Stimulated activated CD8-positive, alpha-beta memory T cell treated with anti-CD3 and anti-CD28 coated beads, Interleukin-12 subunit alpha, Interleukin-12 subunit beta, amount 100 ng/mL, for 1 hour (primary cell): ENCODE results near the gene RALGAPB.
A peak's percentile ranks its signal among the peaks of the same experiment; 100 is the strongest.
"Not testable (repeated sequence)": the region's sequence is repeated elsewhere in the genome, so short reads cannot be mapped to it uniquely, and the experiment has no call there.

ENCODE experiments used
- DNase-seq: peaks from one replicate; pipeline ENCODE4 v3.0.0-alpha.2; 2020; ENCODE audit warnings: low read depth

RALGAPB gene

GRCh38 chr20:38472513-38473366, at the start of gene RALGAPB:
RALGAPB (plus strand) TSS chr20:38472843; CDS start chr20:38488433, 15,590 bp downstream.
- peak; percentile 97 for DNase-seq

DNA sequence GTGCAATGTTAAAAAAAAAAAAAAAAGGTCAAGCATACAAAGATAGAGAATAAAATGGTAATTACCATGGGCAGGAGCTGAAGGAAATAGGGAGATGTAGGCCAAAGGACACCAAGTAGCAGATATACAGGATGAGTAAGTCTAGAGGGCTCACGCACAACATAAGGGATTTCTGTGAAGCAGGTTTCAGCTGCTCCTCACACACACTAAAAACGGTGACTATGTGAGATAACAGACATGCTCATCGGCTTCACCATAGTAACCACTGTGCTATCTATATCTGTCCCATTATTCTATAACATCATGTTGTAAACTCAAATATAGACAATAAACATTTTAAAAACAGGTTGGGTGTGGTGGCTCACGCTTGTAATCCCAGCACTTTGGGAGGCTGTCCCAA, 49.1 kb upstream of the RALGAPB start:
- DNase-seq: no peak

DNA sequence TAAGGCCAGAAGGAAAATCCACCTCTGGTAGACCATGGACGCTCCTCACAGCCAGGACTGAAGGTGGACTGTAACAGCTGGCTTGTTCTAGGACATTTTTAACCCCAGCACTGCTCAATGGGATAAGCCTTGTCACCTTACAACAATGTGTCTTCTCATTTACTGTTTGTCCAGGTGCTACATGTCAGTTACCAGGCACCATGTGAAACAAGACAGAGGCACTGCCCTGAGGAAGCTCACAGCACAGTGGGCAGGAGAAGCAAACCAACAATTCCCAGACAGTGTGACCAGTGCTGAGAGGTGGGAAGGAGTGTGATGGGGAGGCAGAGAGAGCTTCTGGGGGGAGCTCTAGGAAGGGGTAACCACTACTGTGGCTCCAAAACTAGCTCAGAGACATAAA, 48.2 kb upstream of the RALGAPB start:
- DNase-seq: no peak

- DNase-seq: no peak
Observed at GRCh38 chr20:38426006-38426897, 46.4 kb upstream of the RALGAPB start.

DNA sequence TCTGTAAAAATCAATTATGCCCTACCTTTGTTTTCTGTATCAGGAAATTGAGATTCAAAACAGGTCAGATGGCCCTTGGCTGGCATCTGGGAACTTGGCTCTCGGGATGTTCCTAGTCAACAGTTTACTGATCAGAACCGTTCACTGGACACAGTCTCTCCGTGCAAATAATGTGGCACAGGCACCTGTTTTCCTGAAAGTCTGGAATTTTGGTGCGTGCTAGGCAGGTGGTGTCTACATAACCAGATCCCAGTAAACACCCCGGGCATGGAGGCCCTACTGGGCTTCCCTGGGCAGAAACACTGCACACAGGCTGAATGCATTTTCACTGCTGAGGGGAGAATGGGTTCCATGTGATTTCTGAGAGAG, 45.0 kb upstream of the RALGAPB start:
- no peak for DNase-seq

DNA sequence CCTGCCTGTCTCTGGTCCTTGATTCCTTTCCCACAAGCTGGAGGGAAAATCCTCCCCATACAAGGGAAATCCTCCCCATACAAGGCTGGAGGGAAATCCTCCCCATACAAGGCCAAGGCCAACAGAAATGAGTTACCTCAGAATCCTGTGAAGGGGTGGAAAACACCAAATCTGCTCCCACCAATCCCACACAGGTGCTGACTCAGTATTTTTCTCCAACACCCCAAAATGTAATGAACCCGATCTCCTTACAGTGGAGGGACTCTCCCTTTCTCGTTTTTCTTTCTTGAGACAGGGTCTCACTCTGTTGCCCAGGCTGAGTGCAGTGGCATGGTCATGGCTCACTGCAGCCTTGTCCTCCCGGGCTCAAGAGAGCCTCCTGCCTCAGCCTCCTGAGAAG, 43.8 kb upstream of the RALGAPB start:
- DNase-seq: no peak

DNA sequence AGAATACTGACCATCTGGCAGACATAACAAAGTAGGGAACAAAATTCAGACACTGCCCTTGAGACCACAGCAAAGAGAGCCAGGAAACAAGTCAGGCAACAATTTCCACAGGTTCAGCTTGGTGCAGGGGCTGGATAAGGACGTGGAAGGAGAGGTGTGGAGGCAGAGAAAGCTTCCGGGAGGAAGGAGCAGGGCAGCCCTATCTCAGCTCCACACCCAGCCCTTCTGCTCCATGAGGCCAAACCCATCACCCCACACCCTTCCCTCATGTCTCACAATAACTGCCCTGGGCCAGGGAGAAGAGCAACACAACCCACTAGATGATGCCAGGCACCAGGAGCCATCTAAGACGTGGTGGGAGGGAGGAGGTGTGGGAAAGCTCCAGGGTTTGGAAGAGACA, 43.3 kb upstream of the RALGAPB start:
- no peak for DNase-seq

DNA sequence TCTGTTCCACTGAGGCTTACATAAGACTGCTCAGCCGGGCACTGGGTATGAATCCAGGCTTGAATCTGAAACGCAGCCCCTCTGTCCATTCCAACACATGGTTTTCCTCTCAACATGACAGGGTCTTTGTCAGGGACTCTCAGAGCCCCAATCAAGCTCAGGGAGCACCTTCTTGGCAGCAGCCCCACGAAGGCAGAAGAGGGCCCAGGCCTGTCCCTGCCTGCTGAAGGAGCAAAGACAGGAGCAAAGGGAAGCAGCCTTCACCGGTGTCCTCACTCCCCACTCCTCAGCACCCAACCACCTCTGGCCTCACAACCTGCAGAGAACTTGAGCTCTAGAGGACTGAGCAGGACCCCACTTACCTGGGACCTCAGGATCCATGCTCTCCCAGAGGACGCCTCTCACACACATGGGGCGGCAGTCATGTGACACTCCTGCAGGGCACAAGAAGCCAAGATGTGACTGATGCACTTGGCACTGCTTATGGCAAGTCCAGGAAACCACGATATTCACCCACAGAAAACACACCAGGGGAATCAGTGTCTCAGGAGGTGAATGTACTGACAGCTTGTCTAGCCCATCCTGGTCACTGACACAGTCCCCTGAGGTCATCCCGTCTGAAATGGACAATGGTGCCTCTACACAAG, 41.8 kb upstream of the RALGAPB start:
- DNase-seq: no peak

DNA sequence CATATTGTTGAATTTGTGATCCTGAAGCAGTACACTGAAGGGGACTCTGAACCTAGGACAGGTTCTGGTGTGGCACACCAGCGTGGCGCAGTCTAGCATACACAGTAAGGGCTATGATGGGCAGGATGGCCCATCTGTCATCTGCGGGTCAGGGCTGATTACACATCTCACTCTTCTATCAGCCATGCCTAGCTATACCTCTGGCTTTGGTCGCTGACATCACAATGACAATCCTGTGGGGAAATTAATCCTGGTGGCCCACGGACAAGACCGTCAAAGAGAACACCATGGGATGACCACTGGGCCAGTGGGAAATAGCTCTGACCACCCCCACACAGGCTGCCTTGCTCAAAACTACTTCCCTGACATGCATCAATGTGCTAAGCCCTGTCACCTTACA, 40.4 kb upstream of the RALGAPB start:
- DNase-seq: no peak

DNA sequence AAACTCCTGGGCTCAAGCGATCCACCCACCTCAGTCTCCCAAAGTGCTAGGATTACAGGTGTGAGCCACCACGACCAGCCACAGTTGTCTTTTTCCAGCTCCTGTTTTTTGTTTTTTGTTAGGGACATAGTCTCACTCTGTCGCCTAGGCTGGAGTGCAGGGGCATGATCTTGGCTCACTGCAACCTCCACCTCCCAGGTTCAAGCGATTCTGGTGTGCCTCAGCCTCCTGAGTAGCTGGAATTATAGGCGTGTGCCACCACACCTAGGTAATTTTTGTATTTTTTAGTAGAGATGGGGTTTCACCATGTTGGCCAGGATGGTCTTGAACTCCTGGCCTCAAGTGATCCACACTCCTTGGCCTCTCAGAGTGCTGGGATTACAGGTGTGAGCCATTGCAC, 39.8 kb upstream of the RALGAPB start:
- not testable (repeated sequence) for DNase-seq

- no peak for DNase-seq
Observed at GRCh38 chr20:38433304-38433972, 39.2 kb upstream of the RALGAPB start.

DNA sequence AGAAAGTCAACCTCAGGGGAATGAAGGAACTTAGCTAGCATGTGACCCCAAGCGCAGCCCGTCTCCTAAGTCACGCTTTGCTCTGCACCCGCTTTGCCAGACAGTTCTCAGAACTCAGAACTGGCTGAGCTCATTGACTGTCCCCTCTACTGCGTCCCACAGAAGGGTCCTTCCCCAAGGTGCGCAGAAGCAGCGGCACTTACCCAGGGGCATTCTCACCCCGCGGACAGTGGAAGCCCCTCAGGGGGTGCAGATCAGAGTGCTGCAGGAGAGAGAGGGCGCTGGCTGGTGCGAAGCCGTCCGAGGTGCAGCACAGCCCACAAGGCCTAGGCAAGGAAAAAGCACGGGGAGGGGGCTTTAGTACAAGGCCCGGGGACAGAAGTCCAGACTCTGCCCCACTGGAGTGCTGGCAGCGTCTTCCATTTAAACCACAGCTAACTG, 38.3 kb upstream of the RALGAPB start:
- no peak for DNase-seq

DNA sequence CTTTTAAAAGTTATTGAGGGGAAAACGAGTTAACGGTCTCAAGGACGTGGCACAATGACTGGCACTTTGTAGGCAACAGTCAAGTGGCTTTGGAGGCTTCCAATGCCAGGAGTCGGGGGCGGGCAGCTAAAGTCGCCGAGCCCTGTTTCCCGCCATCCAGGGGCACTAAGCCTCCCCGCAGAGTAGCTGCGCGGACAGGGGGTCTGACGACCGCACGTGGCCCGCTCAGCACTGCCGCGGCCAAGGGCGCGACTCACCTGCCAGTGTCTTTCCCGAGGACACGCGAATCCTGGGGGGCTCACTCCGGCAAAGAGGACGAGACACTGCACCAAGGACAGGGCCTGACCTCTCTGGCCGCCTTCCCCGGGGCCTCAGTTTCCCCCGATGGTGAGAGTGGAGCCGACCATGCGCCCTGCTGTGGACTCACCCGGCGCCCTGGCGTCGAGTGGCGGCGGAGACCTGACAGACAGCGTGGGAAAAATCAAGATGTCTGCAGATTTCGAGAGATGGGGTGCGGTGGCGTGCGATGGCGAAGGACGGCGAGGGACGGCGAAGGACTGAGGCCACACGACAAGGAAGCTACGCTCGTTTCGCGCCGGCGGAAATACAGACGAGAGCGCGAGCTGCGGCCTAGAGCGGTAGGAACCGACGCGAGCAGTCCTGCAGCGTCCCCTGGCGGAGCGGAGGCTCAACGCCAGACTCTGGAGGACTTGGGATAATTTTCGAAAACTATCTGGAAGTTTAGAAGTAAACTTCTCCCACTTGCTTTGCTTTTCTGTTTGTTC, 37.7 kb upstream of the RALGAPB start, which contains the start of gene SNHG17:
SNHG17 (minus strand) TSS at position 559 of the 785 bp plus-strand sequence.
- DNase-seq: peak; percentile 80

DNA sequence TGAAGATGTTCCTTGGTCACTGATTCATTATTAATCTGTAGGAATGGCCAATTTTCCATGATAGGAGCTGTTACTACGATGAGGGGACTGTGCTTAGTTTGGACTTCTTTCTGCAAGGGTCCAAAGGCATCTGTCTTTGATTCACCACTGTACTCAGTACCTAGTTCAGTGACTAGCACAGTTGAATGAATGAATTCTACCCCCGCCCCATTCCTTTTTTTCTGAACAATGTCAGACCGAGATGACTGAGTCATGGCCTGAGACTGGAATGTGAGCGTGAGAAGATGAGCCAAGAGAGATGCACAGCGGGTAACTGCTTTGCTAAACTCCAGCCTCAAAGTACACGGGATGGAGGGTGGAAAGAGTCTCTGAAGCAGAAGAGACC, 37.1 kb upstream of the RALGAPB start:
- DNase-seq: no peak

GRCh38 chr20:38437796-38438195, 34.8 kb upstream of the RALGAPB start:
- DNase-seq: no peak

DNA sequence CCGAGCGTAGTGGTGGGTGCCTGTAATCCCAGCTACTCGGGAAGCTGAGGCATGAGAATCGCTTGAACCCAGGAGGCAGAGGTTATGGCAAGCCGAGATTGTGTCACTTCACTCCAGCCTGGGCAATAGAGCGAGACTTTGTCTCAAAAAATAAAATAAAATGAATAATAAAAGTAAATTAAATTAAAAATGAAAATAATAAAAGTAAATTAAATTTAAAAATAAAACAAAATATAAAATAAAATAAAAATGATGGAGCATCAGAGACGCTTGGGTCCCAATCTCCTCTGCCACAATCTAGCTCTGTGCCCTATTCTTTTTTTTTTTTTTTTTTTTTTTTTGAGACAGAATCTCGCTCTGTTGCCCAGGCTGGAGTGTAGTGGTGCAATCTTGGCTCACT, 31.5 kb upstream of the RALGAPB start:
- not testable (repeated sequence) for DNase-seq

DNA sequence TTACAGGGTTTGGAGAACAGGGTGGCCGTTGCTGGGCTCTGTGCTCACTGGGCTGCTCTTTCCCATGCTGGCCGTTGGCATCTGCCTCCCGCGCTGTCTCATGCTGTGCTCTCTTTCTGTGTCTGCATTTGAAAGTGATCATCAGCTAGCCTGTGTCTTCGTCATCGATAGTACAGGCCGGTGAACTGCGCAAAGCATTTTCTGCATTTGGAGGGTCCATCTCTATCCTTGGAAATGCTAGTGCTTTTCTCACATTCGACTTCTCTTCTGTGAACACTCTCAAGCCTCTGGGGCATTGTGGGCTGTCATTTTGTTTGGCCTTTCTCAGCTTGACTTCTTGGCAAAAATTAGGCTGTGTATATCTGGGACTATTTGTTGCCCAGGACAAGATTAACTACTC, 30.7 kb upstream of the RALGAPB start:
- DNase-seq: no peak

DNA sequence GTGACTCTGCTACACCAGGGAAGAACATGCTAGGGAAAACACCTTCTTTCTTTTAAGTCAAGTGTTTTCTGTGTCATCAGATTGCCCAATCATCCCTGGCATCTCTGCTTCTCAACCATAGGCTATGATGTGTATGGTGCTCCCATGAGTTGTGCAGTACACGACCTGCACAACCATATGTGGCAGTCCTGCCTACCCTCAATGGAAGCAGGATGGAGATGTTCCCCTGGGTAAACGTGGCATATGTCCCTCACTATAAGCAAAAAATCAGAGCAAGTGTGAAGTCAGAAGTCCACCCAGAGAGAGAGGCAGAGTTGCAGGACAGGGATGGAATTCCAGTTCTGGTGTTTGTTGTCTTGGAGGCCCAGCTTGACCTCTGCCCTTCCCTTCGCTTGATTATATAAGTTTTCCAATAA, 27.3 kb upstream of the RALGAPB start:
- no peak for DNase-seq

- DNase-seq: no peak
Observed at GRCh38 chr20:38445901-38446425, 26.7 kb upstream of the RALGAPB start.

GRCh38 chr20:38446441-38447209, 26.0 kb upstream of the RALGAPB start:
- peak; percentile 88 for DNase-seq
